Stimulated activated CD4-positive, alpha-beta T cell treated with anti-CD3 and anti-CD28 coated beads, TNF-alpha, amount 100 ng/mL, for 48 hours (primary cell): ENCODE data around the gene DFFB.

Experiments used
- DNase-seq, 3 donors: peaks; one replicate each; pipeline ENCODE4 v3.0.0-alpha.2; 2020; ENCODE audit warnings: low read depth in 3 of 3

The DFFB gene

DNA sequence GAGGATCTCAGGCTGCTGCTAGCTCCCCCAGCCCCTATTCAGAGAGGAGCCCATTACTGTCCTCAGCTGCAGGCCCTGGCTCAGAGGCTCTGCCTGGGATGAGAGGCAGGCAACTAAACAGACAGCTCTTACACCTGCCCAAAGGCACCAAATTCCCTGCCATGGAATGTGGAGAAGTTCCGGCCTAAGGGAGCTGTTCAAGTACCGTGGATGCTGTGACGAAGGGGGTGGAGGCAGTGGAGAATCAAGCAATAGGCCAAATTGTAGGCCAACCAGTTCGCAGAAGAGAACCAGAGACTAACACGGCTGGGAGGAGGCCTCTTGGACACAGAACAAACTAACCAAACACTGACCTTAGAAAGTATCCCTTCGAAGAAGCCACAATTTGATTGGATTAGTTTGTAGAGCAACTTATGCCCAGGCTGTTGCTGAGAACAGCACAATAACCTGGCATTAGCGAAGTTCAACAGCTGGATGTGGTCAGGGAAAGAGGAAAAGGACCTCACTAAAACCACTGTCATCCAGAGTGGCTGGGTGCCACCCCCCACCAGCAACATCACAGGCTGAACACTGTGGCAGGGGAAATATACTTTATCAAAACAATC, 39.2 kb downstream of the DFFB start:
- DNase-seq = no peak

- no peak for DNase-seq
Measured at GRCh38 chr1:3898475-3898735, 41.1 kb downstream of the DFFB start.

- no peak for DNase-seq
Measured at GRCh38 chr1:3898994-3899753, 41.9 kb downstream of the DFFB start.

DNA sequence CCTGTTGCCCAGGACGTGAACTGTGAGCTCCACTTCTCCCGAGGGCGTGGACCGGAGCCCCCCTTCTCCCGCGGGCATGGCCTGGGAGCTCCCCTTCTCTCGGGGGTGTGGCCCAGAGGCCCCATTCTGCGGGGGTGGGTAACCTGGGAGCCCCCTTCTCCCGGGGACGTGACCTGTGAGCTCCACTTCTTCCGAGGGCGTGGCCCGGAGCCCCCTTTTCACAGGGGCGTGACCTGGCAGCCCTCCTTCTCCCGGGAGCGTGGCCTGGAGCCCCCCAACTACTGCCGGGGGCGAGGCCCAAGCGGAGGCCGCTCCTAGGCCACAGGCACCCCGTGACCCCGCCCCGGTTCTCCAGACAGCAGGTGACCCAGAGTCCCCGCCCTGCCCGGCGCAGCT, 42.5 kb downstream of the DFFB start:
- DNase-seq = no peak

GRCh38 chr1:3900150-3900968, 43.1 kb downstream of the DFFB start, which contains the start of gene C1orf174:
C1orf174 (minus strand) TSS chr1:3900272; CDS start chr1:3900186, 86 bp downstream.
- peak; percentile 75 to 86 (median 82) for DNase-seq

DNA sequence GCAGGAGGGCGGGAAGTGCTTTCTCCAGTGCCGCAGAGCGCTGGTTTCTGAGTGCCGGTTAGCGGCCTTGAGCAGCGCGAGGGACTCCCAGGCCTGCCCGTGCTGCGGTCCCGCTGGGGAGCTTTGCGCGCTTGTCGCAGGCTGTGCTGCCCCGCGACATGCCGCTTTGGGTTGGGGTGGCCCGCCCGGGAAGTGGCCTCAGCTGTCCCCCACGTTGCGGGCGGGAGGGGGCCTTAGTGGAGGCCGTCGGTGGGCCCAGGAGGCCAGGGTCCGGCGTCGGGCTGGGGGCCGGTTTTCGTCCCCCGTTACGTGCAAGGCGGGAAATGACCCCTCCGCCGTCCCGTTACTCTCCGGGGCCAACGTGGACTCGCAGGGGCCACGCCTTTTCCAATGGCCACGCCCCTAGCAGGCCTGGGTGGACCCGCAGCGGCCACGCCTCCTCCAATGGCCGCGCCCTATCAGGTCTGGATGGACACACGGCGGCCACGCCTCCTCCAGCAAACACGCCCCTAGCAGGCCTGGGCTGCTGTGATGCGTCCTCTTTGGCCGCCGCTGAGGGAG, 43.8 kb downstream of the DFFB start:
- peak; percentile 81 to 87 (median 85) for DNase-seq

DNA sequence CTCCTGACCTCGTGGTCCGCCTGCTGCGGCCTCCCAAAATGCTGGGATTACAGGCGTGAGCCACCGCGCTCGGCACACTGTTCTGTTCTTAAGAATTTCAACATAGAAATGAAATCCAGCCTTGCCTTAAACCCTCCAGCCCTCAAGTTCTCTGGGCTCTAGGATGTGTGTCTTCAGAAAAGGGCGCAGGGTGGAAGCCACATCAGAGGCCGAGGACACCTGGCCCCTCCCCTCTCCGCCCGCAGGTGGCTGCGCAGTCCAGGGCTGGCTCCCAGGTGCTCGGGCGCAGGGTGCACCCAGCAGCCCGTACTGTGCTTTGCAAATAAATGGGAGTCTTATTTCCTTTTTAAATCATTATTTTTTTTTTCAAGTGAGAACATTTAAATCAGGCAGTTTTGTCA, 44.8 kb downstream of the DFFB start:
- no peak for DNase-seq

DNA sequence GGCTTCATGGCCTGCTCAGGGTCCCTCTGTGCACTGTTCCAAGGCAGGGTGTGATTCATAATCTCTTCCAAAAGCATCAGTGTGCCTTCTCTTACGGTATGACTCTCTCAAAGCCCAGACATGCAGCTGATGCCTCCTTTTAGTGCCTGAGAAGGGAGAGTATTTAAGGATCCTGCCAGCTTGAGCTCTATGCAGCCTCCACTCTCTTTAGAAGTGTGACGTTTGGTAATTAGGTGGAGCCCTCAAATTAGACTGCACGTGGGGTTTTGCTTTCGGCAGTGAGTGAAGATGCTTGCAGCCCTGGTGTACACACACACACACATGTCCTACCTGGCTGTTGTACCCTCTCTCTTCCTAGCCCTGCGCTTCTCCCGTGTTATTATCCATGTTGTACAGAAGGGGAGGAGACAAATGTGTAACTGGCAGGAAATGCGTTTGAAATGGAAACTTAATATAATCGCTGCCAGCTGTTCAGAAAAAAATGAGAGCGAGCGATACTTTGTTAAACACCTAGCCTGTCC, 45.4 kb downstream of the DFFB start:
- DNase-seq = no peak

DNA sequence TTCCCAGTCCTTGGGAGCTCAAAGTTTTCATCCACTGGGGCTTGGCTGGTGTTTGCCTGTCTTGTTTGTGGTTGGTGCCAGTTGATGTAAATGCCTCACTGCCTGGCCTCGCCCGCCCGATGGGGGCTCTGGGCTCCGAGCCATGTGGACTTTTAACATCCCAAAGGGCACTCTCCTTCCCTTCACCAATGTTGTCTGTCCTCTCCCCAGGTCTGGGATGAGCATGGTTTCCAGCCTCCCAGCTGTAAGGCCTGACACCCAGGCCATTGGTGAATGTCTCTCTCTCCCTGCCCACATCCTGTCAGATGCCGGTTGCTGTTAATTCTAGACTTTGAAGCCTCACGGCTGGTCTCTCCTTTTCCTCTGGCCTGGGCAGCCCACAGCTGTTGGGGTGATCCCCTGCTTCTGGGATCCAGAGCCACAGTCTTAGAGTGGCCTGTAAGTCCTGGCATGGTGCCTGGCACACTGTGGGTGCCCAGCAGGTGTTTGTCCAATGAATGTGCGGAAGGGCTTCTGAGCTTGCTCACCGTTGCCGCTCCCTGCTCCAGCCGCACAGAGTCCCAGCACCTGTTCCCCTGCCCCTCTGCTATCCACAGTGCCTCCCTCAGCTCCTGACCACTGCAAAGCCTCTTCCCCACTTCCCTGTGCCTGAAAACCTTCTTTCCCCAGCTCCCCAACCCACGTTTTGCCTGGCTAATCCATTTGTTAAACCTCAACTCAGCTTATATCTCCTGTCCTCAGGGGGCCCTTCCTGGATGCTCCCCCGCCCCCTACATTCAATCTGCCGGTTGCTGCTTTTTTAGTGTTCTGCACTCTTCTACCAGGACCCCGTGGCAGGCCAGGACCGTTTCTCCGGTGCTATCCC, 46.1 kb downstream of the DFFB start:
- no peak for DNase-seq

- no peak for DNase-seq
Measured at GRCh38 chr1:3904006-3904842, 46.9 kb downstream of the DFFB start.

DNA sequence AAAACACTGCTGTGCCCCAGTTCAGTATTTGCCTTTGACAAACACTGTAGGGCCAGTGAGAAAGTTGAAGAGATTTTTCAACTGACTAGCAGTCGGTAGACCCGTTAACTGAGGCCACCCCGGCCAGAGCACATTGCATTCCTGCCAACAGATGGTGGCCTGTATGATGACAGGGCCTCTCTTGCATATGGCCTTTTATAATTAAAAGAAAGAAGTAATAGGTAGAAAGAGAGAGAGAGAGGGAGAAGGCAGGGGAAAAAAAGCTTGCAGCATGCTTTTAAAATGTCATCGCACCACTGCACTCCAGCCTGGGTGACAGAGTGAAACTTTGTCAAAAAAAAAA, 47.5 kb downstream of the DFFB start:
- DNase-seq = no peak

DNA sequence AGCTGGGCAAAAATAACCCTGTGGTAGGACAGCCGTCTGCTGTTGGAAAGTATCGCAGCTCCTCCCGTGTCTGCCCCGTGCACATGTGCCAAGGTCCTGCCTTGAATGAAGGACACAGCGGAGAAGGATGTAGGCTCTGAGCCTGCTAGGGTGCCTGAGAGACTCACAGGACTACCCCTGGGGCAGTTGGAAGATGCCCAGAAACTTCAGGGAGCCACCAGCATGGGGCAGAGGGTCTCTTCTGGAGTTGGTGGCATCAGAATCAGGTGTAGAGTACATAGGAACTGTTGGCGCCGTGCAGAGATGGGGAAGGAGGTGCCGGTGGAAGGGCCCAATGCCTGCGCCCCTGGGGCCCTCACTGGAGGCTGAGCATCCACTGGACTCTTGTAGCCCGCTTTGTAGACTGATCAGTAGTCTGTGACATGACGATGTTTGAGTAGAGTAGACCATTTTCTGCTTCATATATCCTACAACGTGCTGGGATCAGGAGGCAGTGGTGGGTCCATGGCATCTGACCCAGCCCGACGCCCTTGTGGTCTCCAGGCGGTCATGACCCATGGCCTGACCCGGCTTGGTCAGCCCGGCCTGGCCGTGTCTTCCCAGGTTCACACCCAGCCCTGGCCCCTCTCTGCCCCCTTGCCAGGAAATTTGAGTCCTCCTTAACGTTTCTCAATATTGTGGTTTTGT, 48.1 kb downstream of the DFFB start:
- no peak for DNase-seq

GRCh38 chr1:3905953-3906671, 48.8 kb downstream of the DFFB start:
- DNase-seq = no peak

DNA sequence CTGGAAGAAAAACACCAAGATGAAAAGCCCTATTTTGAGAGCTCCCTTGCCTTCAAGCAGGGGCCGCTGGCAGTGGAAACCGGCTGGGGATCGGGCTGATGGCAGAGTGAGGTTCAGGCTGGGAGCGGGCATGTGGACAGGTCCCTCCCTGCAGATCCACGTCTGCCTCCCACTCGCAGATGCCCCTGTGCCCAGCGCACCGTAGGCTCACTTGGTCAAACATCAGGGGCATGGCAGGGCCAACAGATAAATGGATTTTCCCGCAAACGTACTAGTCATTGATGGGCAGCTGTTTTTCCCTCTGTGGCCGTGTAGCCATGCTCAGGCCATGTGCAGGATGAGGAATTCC, 49.4 kb downstream of the DFFB start:
- no peak for DNase-seq

- no peak for DNase-seq
Measured at GRCh38 chr1:3907031-3907534, 49.8 kb downstream of the DFFB start.

- no peak for DNase-seq
Measured at GRCh38 chr1:3907621-3908165, 50.4 kb downstream of the DFFB start.

GRCh38 chr1:3908886-3909517, 51.7 kb downstream of the DFFB start:
- no peak for DNase-seq

DNA sequence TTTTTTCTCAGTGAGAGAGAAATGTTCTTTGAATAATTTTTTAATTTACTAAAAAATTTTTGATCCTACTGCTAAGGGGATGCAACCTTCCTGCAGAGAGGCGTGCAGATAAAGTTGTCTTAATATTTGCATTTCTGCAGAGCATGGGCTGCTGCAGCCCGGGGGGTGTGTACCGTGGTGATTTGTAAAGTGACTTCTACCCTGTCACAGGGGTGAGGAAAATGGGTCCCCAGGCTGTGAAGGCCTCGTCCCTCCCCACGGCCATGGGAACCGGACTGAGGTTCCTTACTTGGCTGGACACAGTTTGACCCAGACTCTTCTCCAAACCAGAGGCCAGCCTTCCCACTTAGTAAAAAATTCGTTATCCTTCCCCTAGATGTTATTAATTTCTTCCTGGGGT, 52.3 kb downstream of the DFFB start:
- DNase-seq = no peak
